Esophagus muscularis mucosa (tissue), 4 donors: ENCODE measurements around the gene SRMS.

Experiments
- EP300 ChIP-seq: sonication (generic); formaldehyde crosslinking; IDR thresholded peaks from one replicate; pipeline ENCODE4 v1.6.1; 2017; ENCODE audit warnings: antibody characterized with exemption
- POLR2A ChIP-seq: fragments of 450-650 bp; IDR thresholded peaks from one replicate; pipeline ENCODE4 v1.6.1; 2017; ENCODE audit warnings: antibody characterized with exemption, moderate library complexity, mild to moderate bottlenecking, low read depth
- POLR2AphosphoS5 ChIP-seq, 2 donors: sonication (generic); formaldehyde crosslinking; IDR thresholded peaks; one replicate each; pipeline ENCODE4 v1.6.1; 2017; ENCODE audit warnings: antibody characterized with exemption in 2 of 2
- TF ChIP-seq, protein P1 (sequence below), 3 experiments: fragments of 200-600 bp in 2 of 3; fragments of 450-650 bp in 1 of 3; sonication (generic) in 2 of 3; IDR thresholded peaks; one replicate each; pipeline ENCODE4 v1.5.1; 2017 to 2019; ENCODE audit warnings: antibody characterized with exemption in 3 of 3, mild to moderate bottlenecking in 2 of 3, moderate library complexity in 1 of 3

DNA sequence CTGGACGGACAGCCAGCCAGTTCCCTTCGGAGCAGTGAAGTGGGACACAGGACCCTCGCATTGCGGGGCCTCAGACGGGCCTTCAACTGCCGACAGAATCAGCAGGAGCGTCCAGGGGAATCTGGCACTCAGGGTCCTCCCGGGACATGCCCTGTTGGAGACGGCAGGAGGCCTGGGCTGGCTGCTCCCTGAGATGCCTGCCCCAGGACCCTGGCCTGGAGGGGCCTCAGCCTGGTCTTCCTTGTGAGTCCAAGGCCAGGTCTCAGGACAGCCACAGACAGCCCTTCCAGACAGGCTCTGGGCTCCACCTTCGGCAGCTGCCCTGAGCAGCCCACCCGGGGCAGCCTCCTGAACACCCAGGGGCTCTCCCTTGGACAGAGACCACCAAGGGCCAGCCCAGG, 41.1 kb upstream of the SRMS start:
- TF ChIP-seq, protein P1, sequence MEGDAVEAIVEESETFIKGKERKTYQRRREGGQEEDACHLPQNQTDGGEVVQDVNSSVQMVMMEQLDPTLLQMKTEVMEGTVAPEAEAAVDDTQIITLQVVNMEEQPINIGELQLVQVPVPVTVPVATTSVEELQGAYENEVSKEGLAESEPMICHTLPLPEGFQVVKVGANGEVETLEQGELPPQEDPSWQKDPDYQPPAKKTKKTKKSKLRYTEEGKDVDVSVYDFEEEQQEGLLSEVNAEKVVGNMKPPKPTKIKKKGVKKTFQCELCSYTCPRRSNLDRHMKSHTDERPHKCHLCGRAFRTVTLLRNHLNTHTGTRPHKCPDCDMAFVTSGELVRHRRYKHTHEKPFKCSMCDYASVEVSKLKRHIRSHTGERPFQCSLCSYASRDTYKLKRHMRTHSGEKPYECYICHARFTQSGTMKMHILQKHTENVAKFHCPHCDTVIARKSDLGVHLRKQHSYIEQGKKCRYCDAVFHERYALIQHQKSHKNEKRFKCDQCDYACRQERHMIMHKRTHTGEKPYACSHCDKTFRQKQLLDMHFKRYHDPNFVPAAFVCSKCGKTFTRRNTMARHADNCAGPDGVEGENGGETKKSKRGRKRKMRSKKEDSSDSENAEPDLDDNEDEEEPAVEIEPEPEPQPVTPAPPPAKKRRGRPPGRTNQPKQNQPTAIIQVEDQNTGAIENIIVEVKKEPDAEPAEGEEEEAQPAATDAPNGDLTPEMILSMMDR (IDR thresholded peaks at IDR 0.05), result no peak
- TF ChIP-seq POLR2AphosphoS5 (IDR thresholded peaks at IDR 0.05) (no peak), POLR2A (no peak), EP300 (no peak)
